ENCODE results near the gene FGF23. TPM values are rescaled to one million over a fixed set of nuclear protein-coding genes. Genes with fewer than 3 reads are reported as not detected.

The FGF23 gene
- total RNA-seq, 1 experiment from 2014 or later, result not detected

GRCh38 chr12:4412465-4412864 is 33.0 kb upstream of the FGF23 start:
- DNase-seq (ENCODE audit: low read depth, low spot score) (no peak), ATAC-seq (no peak)
- H3K27ac ChIP-seq (ENCODE audit: low read depth, low read length), result no peak overlapping the region
- ChIA-PET POLR2A (no interaction called here), RAD21 (ENCODE audit: low non-redundant PET in 1 of 2, low total read pairs in 2 of 2, uncharacterized antibody in 2 of 2, unreplicated experiment in 2 of 2) (no interaction called here), CTCF (no interaction called here)
- H3K9ac ChIP-seq (ENCODE audit: low read length), result no peak overlapping the region
- H2AFZ ChIP-seq (ENCODE audit: low read depth, low read length, poor library complexity, severe bottlenecking), result no peak overlapping the region
- H4K20me1 ChIP-seq (ENCODE audit: insufficient read depth), result no peaks in the 10 kb centered on the region
- no peak overlapping the region for H3K4me3 ChIP-seq (replicated peaks in 1 of 2; ENCODE audit: low read depth in 1 of 2, low read length in 2 of 2)
- TF ChIP-seq ELF1 (IDR thresholded peaks at IDR 0.05; ENCODE audit: borderline replicate concordance, low read depth) (no peak), JUND (IDR thresholded peaks at IDR 0.05) (no peak), EZH2phosphoT487 (IDR thresholded peaks at IDR 0.05; ENCODE audit: borderline replicate concordance) (no peak), EGR1 (IDR thresholded peaks at IDR 0.05; ENCODE audit: low read depth) (no peak), EZH2 (IDR thresholded peaks at IDR 0.05) (no peak), FOSL1 (IDR thresholded peaks at IDR 0.05; ENCODE audit: low read depth) (no peak), ZNF274 (IDR thresholded peaks at IDR 0.05; ENCODE audit: low read depth, low read length) (no peak), POLR2AphosphoS5 (IDR thresholded peaks at IDR 0.05; ENCODE audit: low read depth, low read length) (no peak), POLR2A (IDR thresholded peaks at IDR 0.05; ENCODE audit: borderline replicate concordance, extremely low read depth, insufficient read depth, insufficient read length) (no peak), SIN3A (IDR thresholded peaks at IDR 0.05; ENCODE audit: low read depth) (no peak), TCF7L2 (IDR thresholded peaks at IDR 0.05; ENCODE audit: borderline replicate concordance, extremely low read depth, insufficient read depth, insufficient read length) (no peak), YY1 (IDR thresholded peaks at IDR 0.05; ENCODE audit: extremely low read depth, insufficient replicate concordance, low read depth, low read length) (no peak), REST (IDR thresholded peaks at IDR 0.05; ENCODE audit: low read depth) (no peak), CBX3 (IDR thresholded peaks at IDR 0.05; ENCODE audit: low read depth) (no peak), ATF3 (IDR thresholded peaks at IDR 0.05) (no peak), ZFX (IDR thresholded peaks at IDR 0.05) (no peak)
- no peaks in the 10 kb centered on the region for H3K9me3 ChIP-seq (ENCODE audit: control insufficient read depth in 1 of 2, insufficient read depth in 1 of 2, low read depth in 1 of 2, low read length in 2 of 2)
- intact Hi-C loops (cut with micrococcal nuclease), result no loop called here
- no TSS peak for BruUV-seq (replicated peaks)
- no peaks in the 10 kb centered on the region for H3K4me1 ChIP-seq (ENCODE audit: control insufficient read depth in 1 of 2, insufficient read depth in 2 of 2, low read length in 2 of 2)
- no peaks in the 10 kb centered on the region for H3K9me2 ChIP-seq (ENCODE audit: insufficient read depth)
- H3K27me3 ChIP-seq (ENCODE audit: insufficient read depth, low read length), result peaks cover 67% of the 10 kb centered on the region
- H3K79me2 ChIP-seq (ENCODE audit: insufficient read depth, low read length), result no peaks in the 10 kb centered on the region
- H3K36me3 ChIP-seq (ENCODE audit: control insufficient read depth in 1 of 2, insufficient read depth in 2 of 2, low read length in 2 of 2), result no peaks in the 10 kb centered on the region
- no peak overlapping the region for H3K4me2 ChIP-seq (ENCODE audit: low read length)
